Transverse colon (tissue), 4 donors: ENCODE measurements around the gene SERINC3. TPM values are rescaled to one million over a fixed set of nuclear protein-coding genes. Genes with fewer than 3 reads are reported as not detected.
A peak's percentile ranks its signal among the peaks of the same experiment; 100 is the strongest.

Experiments used
- DNase-seq: peaks from one replicate; pipeline ENCODE4 v3.0.0-alpha.2; 2019
- H3K27ac ChIP-seq, 4 donors: fragments of 200-600 bp; sonication (generic); 2 replicates each; pipeline ENCODE4 v1.5.1; 2016 to 2018; ENCODE audit warnings: inconsistent platforms in 4 of 4
- H3K27me3 ChIP-seq: fragments of 200-600 bp; sonication (generic); 2 replicates; pipeline ENCODE4 v1.5.1; 2017; ENCODE audit warnings: inconsistent platforms
- H3K36me3 ChIP-seq, 4 donors: fragments of 200-600 bp; sonication (generic); 2 replicates each; pipeline ENCODE4 v1.5.1; 2017 to 2019; ENCODE audit warnings: inconsistent platforms in 4 of 4
- H3K4me1 ChIP-seq, 4 donors: fragments of 200-600 bp; sonication (generic); 2 replicates each; pipeline ENCODE4 v1.5.1; 2017 to 2020; ENCODE audit warnings: inconsistent platforms in 4 of 4
- H3K4me3 ChIP-seq, 4 donors: fragments of 200-600 bp; sonication (generic); 1 replicate in 1 of 4; 2 replicates in 3 of 4; pipeline versions ENCODE4 v1.5.1 to v1.6.1; 2017 to 2019; ENCODE audit warnings: inconsistent platforms in 4 of 4
- H3K9me3 ChIP-seq, 2 donors: fragments of 200-600 bp; sonication (generic); 2 replicates each; pipeline ENCODE4 v1.5.1; 2017 to 2019; ENCODE audit warnings: inconsistent platforms in 2 of 2
- EP300 ChIP-seq: sonication (generic); formaldehyde crosslinking; IDR thresholded peaks from one replicate; pipeline ENCODE4 v1.6.1; 2017; ENCODE audit warnings: antibody characterized with exemption, low read depth
- POLR2A ChIP-seq: fragments of 450-650 bp; IDR thresholded peaks from one replicate; pipeline ENCODE4 v1.6.1; 2016; ENCODE audit warnings: antibody characterized with exemption, mild to moderate bottlenecking, moderate library complexity
- POLR2AphosphoS5 ChIP-seq, 3 donors: sonication (generic); formaldehyde crosslinking; IDR thresholded peaks; one replicate each; pipeline ENCODE4 v1.6.1; 2016; ENCODE audit warnings: antibody characterized with exemption in 3 of 3
- WGBS, 2 donors: methylation state at CpG; one replicate each; pipeline ENCODE4 v1.1.5; 2018; ENCODE audit warnings: low coverage in 1 of 2; 5-methylcytosine and 5-hydroxymethylcytosine counted together
- in situ Hi-C, 4 donors: fragments of 200-750 bp; cut with MboI; loops; one replicate each; pipeline versions ENCODE4 v1.15.0 to v1.15.1; 2017; ENCODE audit warnings: low sequenced_read_pairs in 3 of 4, low pct_ligation_motif_present in 1 of 4, low pct_unique_long_range_greater_than_20kb in 1 of 4
- intact Hi-C: fragments of 100-400 bp; cut with DNase I; formaldehyde crosslinking; loops from one replicate; pipeline ENCODE4 v1.15.1; 2023; ENCODE audit warnings: low total_unique reads
- total RNA-seq, 4 donors: library from RNA; depleted of rRNA; stranded (reverse); fragments of >200 nt; gene quantifications; one replicate each; pipeline ENCODE4 v1.1.0, GENCODE V29; 2016
- TF ChIP-seq, protein P1 (sequence below), 5 experiments: fragments of 200-600 bp in 3 of 5; fragments of 450-650 bp in 2 of 5; sonication (generic) in 3 of 5; IDR thresholded peaks; 1 replicate in 2 of 5; 2 replicates in 3 of 5; pipeline ENCODE4 v1.5.1; 2016 to 2017; ENCODE audit warnings: antibody characterized with exemption in 5 of 5, inconsistent platforms in 3 of 5, mild to moderate bottlenecking in 2 of 5, moderate library complexity in 1 of 5

The SERINC3 gene
- total RNA-seq, 4 donors from 2014 or later: 19.3 to 85.7 (median 53.1) TPM

DNA sequence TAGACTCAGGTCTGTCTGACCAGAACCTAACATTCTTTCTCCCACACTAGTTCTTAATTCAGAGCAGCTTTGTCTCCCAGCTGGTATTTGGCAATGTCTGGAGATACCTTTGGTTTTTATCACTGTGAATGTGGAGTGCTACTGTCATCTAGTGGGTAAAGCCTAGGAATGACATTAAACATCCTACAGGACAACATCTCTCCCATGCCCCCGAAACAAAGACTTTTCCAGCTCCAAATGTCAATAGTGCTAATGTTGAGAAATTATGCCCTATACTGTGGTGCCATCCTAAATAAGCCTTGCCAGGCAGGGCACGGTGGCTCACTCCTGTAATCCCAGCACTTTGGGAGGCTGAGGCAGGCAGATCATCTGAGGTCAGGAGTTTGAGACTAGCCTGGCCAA is 50.4 kb downstream of the SERINC3 start:
- Histone ChIP-seq H3K4me1 (peaks cover 6 to 13% (median 11%) of the 10 kb centered on the region in 4 donors), H3K9me3 (no peaks in the 10 kb centered on the region), H3K4me3 (no peak overlapping the region), H3K27ac (no peak overlapping the region), H3K36me3 (no peaks in the 10 kb centered on the region), H3K27me3 (no peaks in the 10 kb centered on the region)
- intact Hi-C loops (no loop called here), in situ Hi-C loops (loop anchor here in 3 of 4 donors (25.0 kb wide), 1 partner anchor 259 kb away; the partner anchor contains the start of gene OSER1 (in 3 of the 3))
- DNase-seq: no peak
- 42% methylated on average over 2 of the region's 2 CpGs; no CpG with 5 or more reads in 1 of the 2 donors for WGBS, 2 donors
- TF ChIP-seq POLR2AphosphoS5 (IDR thresholded peaks at IDR 0.05): no peak
- TF ChIP-seq, protein P1, sequence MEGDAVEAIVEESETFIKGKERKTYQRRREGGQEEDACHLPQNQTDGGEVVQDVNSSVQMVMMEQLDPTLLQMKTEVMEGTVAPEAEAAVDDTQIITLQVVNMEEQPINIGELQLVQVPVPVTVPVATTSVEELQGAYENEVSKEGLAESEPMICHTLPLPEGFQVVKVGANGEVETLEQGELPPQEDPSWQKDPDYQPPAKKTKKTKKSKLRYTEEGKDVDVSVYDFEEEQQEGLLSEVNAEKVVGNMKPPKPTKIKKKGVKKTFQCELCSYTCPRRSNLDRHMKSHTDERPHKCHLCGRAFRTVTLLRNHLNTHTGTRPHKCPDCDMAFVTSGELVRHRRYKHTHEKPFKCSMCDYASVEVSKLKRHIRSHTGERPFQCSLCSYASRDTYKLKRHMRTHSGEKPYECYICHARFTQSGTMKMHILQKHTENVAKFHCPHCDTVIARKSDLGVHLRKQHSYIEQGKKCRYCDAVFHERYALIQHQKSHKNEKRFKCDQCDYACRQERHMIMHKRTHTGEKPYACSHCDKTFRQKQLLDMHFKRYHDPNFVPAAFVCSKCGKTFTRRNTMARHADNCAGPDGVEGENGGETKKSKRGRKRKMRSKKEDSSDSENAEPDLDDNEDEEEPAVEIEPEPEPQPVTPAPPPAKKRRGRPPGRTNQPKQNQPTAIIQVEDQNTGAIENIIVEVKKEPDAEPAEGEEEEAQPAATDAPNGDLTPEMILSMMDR (IDR thresholded peaks at IDR 0.05): peak; percentile 32 to 70 (median 57)

DNA sequence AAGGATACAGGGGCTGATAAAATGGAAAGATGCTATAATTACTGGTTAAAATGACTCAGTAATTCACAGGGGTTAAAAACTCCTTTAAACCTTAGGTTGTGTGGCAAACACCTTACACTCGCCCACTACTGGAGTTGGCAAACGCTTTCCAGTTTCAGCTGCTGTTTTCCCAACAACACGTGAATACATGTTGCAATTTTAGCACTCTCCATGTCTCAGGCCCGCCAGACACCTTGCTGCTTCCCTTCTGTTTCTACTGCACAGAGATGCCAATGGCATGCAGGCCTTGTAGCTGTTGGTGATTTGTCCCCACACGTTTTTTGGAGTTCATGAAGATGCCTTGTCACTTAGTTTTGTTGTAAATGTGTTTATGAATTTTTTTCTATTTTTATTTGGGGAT is 51.5 kb downstream of the SERINC3 start:
- Histone ChIP-seq H3K27me3 (no peaks in the 10 kb centered on the region), H3K4me3 (no peak overlapping the region), H3K4me1 (peaks cover 3 to 4% (median 4%) of the 10 kb centered on the region in 4 donors), H3K9me3 (no peaks in the 10 kb centered on the region), H3K36me3 (no peaks in the 10 kb centered on the region), H3K27ac (no peak overlapping the region)
- in situ Hi-C loops: loop anchor here in 3 of 4 donors (25.0 kb wide), 1 partner anchor 258 kb away; the partner anchor contains the start of gene OSER1 (in 3 of the 3)
- WGBS, 2 donors: 61 to 66% methylated on average over 4 to 5 of the region's 5 CpGs
- DNase-seq: no peak
- TF ChIP-seq POLR2AphosphoS5 (IDR thresholded peaks at IDR 0.05) (no peak), POLR2A (no peak)
- TF ChIP-seq, protein P1 (IDR thresholded peaks at IDR 0.05): no peak
- intact Hi-C loops: no loop called here

DNA sequence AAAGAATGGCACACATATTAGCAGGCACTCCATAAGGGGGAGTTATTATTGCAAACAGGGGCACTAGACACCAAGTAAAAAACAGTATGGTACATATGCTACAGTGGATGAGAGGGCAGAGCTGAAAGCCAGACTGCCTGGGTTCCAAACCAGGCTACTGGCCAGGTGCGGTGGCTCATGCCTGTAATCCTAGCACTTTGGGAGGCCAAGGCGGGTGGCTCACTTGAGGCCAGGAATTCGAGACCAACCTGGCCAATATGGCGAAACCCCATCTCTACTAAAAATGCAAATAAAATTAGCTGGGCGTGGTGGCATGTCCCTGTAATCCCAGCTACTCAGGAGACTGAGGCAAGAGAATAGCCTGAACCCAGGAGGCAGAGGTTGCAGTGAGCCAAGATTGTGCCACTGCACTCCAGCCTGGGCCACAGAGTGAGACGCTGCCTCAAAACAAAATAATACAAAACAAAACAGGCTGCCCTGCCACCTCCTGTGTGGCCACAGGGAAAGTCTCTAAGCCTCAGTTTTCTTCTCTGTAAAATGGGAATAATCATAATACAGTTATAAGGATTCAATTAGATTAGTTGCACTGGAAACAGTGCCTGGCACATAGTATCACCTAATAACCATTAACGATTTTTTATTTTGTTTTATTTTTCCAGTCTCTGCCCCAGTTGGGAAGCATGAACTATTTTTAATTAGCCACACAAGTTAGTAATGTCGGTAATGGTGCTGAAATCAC is 53.7 kb downstream of the SERINC3 start:
- in situ Hi-C loops (loop anchor here (10.0 to 25.0 kb wide), 2 partner anchors 253 to 256 kb away; partner anchors contain the start of gene OSER1 (in 4 of the 4)), intact Hi-C loops (no loop called here)
- DNase-seq: no peak

DNA sequence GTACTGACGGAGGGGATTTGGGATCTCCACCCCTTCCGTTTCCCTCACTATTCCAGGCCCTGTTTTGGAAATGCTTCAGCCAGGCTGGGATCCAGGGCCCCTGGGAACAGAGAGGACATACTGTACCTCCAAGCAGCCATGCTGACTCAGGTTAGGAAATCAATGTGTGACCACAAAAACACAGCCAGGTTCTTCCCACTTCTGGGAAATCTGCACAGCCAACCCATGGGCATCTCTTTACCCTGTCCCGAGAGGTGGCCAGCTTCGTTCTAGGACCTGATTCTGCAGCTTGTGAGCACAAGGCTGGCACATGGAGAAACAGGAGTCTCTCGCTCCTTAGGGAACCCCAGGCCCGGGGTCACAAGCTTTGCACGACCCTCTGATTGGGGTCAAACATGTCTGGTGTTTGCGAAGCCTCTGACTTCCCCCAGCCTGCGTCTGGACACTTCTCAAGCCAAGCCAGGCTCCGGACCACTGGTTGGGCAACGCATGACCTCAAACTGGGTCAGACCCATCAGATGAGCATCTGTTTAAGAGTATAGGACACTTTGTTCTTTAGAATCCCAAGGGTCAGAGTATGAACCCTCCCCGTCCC is 54.5 kb downstream of the SERINC3 start:
- Histone ChIP-seq H3K9me3 (no peaks in the 10 kb centered on the region), H3K27ac (no peak overlapping the region), H3K36me3 (no peaks in the 10 kb centered on the region), H3K27me3 (no peaks in the 10 kb centered on the region), H3K4me3 (no peak overlapping the region), H3K4me1 (no peaks in the 10 kb centered on the region)
- no peak for DNase-seq
- WGBS, 2 donors: 80 to 81% methylated on average over 1 to 12 of the region's 12 CpGs
- intact Hi-C loops: no loop called here
- TF ChIP-seq, protein P1 (IDR thresholded peaks at IDR 0.05): no peak
- no peak for TF ChIP-seq POLR2A
- in situ Hi-C loops: loop anchor here (10.0 to 25.0 kb wide), 2 partner anchors 253 to 255 kb away; partner anchors contain the start of gene OSER1 (in 4 of the 4)

More for the DNA sequence above, 53.7 kb downstream of the SERINC3 start:
- no peaks in the 10 kb centered on the region for H3K4me1 ChIP-seq
- TF ChIP-seq POLR2AphosphoS5 (IDR thresholded peaks at IDR 0.05) (no peak), POLR2A (no peak), EP300 (no peak)
- TF ChIP-seq, protein P1 (IDR thresholded peaks at IDR 0.05): no peak
- no peaks in the 10 kb centered on the region for H3K9me3 ChIP-seq
- WGBS, 2 donors: 89 to 93% methylated on average over 8 of the region's 8 CpGs
- H3K36me3 ChIP-seq: no peaks in the 10 kb centered on the region
- no peak overlapping the region for H3K4me3 ChIP-seq
- no peak overlapping the region for H3K27ac ChIP-seq
- no peaks in the 10 kb centered on the region for H3K27me3 ChIP-seq
